NCI-H1048 (cell line): ENCODE data around the gene SLC38A10.

Experiments
- DNase-seq: peaks from one replicate; lab custom pipeline; 2025; lab: John Stamatoyannopoulos, UW

SLC38A10 gene

DNA sequence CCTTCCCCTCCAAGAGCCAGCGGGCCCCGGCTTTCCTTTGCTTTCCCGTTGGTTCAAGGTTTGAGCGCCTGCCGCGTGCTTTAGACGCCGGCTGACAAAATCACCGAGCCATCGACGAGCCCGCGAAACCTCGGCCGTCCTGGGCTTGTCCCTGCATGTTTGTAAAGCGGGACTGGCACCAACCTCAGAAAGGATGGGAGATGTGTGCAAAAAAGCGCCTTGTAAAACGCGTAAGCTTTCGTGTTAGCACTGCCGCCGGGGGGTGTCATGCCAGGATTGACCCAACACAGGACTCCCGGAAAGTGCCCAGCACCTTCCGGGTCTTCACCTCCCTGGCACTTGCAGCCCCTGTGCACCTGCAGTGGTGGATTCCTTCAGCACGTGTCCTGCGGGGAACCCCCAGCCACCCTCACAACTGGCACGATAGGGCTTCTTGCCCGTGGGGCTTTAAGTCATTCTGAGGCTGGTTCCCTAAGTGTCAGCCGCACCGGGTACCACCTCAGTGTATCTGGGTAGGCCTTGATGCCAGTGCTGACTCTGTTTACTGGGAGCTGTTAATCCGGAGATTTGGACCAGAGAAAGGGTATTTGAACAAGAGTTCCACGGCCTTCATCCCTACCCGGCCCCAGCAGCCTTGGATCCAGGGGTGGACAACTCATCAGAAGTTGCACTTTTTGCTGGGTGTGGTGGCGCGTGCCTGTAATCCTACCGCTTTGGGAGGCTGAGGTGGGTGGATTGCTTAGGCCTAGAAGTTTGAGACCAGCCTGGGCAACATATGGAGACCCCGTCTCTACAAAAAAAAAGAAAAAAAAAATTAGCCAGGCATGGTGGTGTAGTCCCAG lies 55.2 kb downstream of the SLC38A10 start:
- no peak for DNase-seq

DNA sequence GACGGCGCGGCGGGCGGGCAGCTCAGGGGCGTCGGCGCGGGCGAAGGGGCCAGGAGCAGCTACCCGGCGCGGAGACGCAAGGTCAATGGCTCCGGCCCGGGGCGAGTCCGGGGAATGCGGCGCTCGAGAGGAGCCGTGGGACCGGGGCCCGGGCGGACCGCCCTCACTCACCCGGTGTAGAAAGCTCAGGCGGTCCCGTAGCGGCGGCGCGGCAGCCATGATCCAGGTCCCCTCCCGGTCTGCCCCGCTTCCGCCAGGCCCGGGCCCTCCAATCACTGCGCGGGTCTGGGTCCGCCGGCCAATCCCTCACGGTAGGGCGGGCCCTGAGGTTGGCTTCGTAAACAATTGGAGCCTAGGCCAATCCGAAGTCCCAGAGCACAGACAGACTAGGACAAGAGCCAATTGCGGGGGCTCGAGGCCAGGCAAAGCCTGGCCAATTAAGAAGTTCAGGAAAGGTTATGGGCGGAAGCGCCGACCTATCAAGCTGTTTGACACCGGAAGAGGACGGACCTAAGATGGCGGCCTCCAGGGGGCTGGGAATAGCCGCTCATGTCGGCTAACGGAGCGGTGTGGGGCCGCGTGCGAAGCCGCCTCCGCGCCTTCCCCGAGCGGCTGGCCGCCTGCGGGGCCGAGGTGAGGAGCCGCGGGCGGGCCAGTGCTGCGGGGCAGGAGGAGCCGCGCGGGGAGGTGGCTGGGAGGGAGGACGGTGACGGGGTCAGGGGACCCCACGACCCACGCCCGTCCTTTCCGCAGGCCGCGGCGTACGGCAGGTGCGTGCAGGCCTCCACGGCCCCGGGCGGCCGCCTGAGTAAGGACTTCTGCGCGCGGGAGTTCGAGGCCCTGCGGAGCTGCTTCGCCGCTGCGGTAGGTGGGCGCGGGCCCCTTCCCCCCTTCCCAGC lies 56.0 kb downstream of the SLC38A10 start, which contains the start of the genes NDUFAF8 and TEPSIN:
NDUFAF8 (plus strand) TSS at position 504 of the 899 bp plus-strand sequence; CDS start at position 550, 46 bp downstream.
TEPSIN (minus strand) TSS at position 241 of the 899 bp plus-strand sequence; CDS start at position 219, 22 bp downstream.
- peak; percentile 96 for DNase-seq

DNA sequence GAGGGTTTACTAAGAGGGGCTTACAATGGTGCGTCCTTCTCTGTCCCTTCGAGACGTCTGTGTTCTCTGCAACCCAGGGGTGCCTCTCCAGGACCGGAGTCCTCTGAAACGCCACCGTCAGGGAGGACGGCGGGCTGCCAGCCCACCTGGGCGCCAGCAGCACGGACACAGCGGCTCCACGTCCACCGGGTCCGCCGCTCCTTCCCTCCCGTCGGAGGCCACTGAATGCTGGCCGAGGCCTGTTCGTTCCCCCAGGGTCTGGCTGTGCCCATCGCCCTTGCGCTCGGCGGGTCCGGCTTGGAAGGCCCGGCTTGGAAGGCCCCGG lies 56.7 kb downstream of the SLC38A10 start:
- no peak for DNase-seq

DNA sequence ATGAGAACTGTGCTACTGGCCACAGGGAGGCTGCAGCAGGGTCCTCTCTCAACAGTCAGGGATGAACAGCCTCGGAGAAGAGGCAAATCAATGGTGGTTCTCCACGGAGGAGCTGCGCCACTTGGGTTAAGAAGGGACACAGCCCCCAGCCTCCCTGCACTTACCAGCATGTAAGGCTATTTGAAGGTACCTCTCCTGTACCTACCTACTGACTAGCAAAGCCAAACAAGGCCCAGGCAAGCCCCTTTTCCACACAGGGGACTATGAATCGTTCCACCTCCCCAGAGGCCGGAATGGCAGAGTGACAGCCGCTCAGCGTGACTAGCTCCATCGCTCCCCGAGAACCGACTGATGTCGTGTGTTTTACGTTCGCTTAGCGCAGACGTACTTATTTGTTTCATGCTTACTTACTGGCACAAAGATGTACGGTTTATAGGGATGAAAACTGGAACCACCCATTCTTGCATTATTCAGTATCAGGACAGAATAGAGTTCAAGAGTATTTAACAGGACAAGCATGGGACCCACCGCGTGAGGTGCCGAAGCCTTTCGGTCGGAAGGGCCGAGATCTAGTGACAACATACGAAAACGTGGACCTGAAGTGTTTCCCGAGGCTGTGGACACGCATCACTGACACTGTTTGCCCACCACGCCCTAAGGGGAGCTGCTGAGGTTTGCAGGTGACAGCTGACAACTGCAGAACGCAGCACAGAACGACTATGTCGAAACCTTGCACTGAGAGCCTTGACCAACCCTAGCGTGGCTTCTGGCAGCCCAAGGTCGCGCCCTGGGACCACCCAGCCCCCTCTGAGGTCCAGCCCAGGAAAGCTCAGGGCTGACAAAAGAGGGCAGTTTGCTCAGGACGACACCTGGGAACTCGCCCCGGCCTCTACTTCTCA lies 57.3 kb downstream of the SLC38A10 start:
- DNase-seq = no peak

DNA sequence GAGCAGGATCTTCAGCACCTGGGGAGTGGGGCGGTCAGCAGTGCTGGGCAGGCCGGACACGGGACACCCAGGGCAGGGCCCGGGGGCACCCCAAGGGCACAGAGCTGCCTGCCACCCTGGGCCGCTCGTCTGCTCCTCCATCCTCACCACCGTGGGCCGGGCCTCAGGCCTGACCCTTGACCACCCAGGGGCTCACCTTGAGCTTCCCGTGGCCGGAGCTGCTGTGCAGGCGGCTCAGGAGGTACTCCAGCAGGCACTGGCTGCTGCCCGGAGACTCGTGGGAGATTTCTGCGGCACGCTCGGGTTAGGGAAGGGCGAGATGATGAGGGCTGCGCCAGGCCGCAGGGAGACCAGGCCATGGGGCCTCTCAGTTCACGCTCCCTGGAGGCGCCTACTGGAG lies 58.3 kb downstream of the SLC38A10 start:
- DNase-seq = no peak

DNA sequence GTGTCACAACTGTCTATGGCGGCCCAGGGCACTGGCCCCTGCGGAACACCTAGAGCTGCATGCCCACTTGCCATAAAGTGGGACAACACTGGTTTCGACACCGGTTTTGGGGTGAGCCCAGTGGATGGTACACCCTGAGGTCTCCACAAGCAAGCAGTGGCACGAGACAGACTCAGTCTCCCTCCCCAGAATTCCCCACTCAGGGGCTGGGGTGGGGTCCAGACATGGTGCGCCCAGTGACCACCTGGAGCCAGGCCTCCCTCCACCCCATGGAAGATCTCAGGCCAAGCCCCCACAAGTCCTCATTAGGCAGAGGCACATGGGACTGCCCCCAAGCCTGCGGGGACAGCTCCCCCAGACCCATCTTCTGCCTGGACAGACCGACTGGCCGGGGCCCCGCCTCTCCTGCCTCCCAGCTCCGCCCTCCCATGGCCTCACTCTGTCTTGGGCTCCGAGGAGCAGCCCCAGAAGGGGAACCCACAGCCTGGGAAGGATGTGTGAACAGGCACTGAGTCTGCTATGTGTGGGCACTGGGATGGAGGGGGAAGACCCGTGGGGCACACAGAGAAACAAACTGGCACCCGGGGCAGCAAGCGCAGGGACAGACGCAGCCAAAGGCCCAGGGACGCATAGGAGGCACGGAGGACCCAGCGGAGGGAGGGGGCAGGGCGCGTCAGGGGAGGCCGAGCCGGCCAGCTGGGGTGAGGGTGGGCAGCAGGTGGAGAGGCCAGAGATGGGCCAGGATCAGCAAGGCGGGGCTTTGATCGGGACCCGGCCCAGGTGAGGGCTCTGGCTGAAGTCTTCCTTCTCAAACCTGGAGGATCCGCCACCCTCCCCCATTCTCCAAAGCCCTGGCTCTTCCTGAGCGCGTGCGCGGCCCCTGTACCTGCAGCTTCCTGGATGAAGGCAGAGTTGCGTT lies 59.0 kb downstream of the SLC38A10 start:
- DNase-seq = no peak

DNA sequence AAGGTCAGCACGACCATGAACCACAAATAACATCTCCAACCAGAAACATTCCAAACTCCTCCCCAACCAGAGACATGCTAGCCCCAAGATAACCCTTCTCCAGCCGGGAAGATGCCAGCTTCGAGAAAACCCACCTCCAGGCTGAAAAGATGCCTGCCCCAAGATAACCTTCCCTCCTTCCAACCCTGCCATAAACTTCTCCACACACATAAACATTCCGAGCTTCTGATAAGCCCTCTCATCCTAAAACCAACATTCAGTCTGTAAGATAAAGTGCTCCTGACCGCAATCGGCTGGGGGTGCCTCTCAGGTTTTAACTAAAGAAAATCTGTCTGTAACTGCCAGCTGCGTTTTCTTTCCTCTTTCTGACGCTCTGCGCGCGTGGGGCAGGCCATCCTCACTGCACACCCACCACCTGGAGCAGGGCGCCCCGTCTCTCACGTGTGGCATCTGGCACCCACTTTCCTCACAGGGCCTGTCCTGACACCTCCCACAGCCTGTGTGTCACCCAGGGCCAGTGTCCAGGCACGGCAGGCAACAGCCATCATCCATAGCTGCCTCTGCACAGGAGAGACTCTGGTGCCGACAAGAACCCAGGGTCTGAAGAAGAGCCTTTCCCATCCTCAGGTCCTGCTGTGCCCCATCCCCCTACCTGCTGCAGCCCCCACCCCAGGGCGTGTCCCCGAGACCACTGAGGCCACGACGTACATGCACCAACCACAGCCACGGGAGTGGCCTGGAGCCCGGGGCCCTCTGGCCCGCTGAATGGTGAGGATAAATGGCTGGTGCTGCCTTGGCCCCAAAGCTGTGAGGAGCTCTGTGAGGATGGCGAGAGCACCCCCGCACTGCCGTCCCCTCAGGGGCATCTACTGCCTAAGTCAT lies 59.9 kb downstream of the SLC38A10 start:
- no peak for DNase-seq

DNA sequence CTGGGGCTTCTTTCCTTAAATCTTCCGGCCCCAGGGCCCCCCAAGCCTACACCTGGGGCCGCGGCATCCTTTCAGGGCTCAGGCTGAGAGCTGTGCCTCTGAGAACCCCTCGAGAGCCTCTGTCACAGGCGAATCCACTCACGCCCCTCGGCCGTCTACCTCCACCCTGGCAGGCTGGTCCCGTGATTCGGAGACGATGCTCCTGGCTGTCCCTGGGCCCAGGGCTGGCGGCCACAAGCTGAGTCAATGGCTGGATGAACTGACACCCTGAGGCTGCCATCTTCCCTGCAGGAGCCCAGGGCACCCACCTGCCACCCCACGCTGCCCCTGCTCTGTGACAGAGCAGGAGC lies 60.6 kb downstream of the SLC38A10 start:
- DNase-seq = no peak

DNA sequence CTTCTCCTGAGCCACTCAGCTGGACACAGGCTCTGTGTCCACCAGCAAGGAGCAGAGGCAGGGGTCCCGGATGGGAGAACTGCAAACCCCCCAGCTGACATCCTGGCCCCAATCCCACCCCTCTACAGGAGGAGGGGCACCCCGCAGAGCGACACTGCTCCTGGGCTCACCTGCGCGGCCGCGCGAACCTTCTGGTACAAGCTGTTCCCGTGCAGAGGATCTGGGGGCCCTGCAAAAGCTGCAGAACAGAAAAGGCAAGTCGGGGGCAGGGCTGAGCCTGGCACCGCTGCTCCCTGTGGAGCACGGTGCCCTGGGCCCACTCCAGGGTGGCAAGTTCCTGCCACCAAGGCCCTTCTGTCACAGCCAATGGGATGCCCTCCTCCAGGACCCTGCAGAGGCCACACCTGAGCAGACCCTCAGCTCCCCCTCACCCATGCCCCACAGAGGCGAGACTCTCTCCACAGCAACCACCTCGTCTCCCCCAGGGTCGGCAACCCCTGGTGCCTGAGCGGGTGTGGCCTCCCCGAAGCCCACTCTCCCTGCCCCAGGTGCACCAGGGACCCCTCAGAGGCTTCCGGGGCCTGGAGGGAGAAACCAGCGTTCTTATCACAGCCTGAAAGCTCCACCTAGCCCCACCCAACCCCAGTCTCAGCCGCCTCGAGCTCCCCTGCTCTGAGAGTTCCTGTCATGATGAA lies 61.1 kb downstream of the SLC38A10 start:
- no peak for DNase-seq

DNA sequence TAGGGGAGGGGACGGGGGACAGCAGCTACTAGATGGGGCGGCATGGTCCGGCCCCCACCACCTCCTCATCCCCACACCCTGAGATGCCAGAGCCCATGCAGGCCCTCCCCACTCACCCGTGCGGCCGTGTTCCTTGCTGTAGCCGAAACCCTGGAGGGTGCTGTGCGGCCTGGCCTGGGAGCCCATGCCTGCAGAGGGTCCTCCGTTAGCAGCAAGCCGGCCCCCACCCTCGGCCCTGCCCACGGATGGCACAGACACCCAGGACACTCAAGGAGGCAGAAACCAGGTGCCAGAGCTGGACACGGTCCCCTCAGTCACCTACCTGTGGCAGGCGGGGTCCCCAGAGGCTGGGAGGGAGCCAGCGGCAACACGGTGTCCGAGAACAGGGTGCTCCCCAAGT lies 61.8 kb downstream of the SLC38A10 start:
- no peak for DNase-seq

DNA sequence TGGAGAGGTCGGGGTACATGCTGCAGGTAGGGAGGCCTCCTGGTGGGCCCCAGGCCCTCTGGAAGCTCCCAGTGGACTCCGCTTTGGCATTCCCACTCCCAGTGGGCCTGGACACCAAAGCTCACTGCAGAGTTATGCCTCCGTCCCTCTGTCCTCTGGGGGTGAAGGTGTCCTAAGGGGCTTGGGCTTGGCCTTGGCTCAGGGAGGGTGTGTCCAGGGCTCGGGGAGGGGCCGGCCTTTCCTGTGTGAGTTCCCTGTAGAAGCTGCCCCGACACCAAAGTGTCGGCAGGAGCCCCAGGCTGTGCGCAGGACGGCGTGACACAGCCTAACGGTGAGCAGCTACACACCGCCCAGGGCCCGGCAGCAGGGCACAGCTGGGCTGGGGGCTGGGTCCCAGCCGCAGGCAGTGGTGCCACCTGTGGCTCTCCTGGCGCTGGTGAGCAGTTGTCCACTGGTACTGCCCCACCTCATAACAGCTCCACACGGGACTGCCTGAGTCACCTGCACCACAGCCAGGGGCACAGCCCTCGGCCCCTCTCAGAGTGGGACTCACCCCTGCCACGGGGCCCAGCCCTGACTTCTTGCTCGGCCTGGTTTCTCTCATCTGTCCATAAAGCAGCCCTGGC lies 62.4 kb downstream of the SLC38A10 start:
- no peak for DNase-seq

DNA sequence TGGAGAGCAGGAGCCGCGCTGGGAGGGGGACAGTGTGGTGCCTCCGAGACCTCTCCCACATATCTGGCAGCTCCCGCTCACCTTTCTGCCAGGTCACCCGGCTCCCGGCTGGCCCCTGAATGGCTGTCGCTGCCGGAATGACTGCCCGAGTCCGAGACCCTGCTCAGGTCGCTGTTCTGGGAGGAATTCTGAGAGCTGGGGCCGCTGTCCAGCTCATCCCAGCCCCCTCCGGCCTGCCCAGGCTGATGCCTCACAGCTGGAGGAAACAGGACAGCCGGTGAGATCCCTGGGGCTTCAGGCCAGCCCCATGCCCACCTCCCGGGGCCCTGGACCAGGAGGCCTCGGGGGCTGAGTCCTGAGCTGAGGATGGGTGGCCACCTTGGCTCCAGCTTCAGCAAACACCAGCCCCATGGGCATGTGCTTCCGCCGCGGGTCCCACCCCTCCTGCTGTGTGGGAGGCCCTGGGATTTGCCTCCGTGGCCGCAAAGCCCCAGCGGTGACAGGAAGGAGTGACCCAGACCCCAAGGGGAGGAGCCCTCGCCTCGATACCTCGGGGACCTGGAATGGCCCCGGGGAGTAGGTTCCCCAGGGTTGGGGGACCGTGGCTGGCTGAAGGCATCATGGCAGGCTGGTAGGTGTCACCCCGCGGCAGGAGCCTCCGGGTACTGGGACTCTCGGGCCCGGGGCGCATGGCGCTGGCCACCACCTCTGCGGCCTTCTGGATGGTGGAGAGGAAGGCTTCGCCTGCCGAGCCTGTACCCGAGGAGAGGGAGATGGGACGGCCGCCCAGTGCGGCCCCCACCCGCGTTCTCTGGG lies 63.1 kb downstream of the SLC38A10 start:
- DNase-seq = no peak

DNA sequence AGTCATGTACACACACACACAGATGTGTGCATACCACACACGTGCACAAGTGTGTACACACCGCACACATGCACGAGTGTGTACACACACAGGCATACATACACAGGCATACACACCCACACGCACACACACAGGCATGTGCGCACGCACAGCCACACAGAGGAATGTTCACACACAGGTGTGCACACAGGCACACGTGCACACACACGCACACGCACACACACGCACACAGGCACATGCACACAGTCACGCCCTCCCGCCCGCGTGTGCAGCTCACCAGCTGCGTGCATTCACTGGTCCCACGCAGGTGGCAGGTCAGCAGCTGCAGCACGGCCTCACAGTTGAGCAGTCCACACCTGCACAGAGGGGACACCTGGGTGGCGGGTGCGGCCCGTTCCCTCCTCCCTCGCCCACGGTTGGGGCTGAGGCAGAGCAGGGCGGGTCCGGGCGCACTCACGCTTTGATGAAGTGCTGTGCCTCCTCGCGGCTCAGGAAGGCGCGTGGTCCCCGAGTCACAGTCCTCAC lies 63.9 kb downstream of the SLC38A10 start:
- DNase-seq = no peak

DNA sequence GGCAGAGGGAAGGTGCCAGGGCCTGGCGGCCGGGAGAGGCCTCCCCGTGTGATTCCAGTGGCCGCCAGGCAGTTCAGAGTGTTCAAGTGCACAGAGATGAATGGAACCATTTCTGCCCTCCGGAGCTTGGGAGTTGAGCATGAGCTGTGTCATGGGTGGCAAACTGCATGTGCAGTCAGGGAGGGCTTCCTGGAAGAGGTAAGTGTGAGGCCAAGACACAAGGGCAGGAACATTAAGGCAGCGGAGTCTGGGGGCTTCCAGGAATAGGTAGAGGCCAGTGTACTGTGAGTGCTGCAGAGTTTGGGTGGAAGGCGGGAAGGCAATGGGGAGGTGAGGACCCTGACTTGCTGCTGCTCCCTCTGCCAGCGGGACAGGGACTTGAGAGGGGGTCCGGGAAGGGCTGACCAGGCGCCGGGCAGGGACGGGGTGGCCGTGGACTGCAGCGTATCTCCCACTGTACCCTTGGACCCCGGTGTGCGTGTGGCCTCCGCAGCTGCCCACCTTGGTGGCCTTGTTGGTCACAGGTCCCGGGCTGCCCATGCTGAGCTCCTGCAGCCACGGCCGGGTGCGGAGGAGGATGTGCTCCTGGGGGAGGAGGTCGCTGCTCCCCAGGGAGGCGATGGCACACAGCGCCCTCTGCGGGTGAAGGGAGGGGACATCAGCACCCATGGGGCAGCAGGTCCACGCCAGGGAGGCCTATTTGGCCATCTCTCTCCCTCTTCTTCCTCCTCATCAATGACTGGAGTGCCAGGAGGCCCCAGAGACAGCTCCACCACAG lies 64.9 kb downstream of the SLC38A10 start:
- no peak for DNase-seq

DNA sequence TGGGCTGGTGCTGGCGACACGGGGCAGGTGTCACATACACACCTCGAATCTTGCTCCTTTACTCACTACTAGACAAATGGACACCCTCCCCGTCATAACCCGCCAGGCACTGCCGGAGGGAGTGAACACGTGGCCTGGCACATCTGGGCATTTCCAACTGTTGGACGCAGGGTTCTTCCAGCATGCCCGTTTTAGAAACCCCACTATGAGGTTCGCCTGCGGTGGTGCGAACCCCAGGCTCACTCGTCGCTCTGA lies 65.5 kb downstream of the SLC38A10 start:
- no peak for DNase-seq

DNA sequence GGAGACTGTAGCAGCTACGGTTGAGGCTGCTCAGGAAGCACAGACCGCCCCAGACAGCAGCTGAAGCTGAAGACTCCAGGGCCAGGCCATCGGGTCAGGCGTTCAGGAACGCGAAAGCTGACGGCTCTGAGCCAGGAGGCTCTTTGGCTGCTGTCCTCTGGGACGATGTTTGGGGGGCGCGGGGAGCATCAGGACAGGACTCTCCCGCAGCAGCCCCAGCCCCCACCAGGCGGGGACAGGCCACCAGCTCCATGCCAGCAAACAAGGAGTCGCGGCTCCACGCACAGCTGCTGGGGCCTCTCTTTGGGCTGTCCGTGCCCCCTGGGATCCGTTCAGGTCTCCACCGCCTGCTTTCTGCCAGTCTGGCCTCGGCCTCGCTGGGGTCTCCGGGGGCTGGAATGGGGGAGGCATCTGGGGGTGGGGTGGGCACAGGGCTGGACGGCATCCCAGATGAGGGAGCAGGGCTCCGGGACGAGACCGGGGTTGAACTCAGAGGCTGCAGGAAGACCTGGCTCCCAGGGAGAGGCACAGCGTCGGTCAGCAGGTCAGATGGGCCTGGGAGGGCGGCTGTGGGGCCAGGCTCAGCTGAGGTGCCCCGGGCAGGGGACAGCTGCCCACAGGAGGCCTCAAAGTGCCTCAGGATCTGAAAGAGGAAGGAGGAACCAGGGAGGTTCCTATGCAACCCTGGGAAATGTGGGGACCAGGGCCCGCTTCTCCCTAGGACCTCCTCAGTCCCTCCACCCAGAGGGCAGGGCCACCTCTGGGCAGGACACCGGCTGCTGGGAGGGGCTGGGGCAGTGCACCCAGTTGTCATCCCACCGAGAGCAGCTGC lies 66.1 kb downstream of the SLC38A10 start:
- DNase-seq = no peak
